Caco-2 (cell line): Measurements from ENCODE around the gene TAP2. TPM values are rescaled to one million over a fixed set of nuclear protein-coding genes. Genes with fewer than 3 reads are reported as not detected.

Experiments used
- BruUV-seq: library from RNA; stranded (reverse); fragments of 400-500 nt; replicated peaks from 2 replicates; lab custom pipeline; 2021; lab: Mats Ljungman, UMichigan
- CTCF ChIA-PET: fragments of 300-600 bp; sonication (Branson Sonifier 250); formaldehyde crosslinking; loops from one replicate; lab custom pipeline; 2022; ENCODE audit warnings: antibody characterized with exemption; lab: Charles Lee
- POLR2A ChIA-PET: fragments of 300-600 bp; sonication (Branson Sonifier 250); formaldehyde crosslinking; loops from one replicate; lab custom pipeline; 2022; ENCODE audit warnings: antibody characterized with exemption; lab: Charles Lee
- DNase-seq, 2 experiments: peaks; one replicate each; pipeline versions ENCODE4 v3.0.0 to v3.0.0-alpha.2; 2020 to 2022
- H3K27me3 ChIP-seq: replicated peaks from 2 replicates; pipeline ENCODE4 v1.6.0; 2011; ENCODE audit warnings: low read length; ENCODE audit not compliant: control insufficient read depth, insufficient read depth
- H3K36me3 ChIP-seq: 2 replicates; pipeline ENCODE4 v1.5.1; 2011; ENCODE audit warnings: low read length; ENCODE audit not compliant: control insufficient read depth, insufficient read depth
- H3K4me1 ChIP-seq: fragments of 250-450 bp; sonication (Bioruptor Pico); 2 replicates; pipeline ENCODE4 v1.5.1; 2020; ENCODE audit warnings: mild to moderate bottlenecking
- H3K4me3 ChIP-seq: 2 replicates; pipeline ENCODE4 v1.5.1; 2011; ENCODE audit warnings: low read depth, mild to moderate bottlenecking, control low read depth, low read length
- H3K9me3 ChIP-seq: fragments of 250-450 bp; sonication (Bioruptor Pico); 2 replicates; pipeline ENCODE4 v1.5.1; 2020; ENCODE audit warnings: mild to moderate bottlenecking, moderate library complexity
- H3K27ac Mint-ChIP-seq: one replicate; pipeline ENCODE4 v1.8.0; 2022; ENCODE audit warnings: mixed read lengths; ENCODE audit not compliant: unreplicated experiment
- H3K27me3 Mint-ChIP-seq: one replicate; pipeline ENCODE4 v1.8.0; 2022; ENCODE audit warnings: mixed read lengths; ENCODE audit not compliant: insufficient read depth, unreplicated experiment
- H3K36me3 Mint-ChIP-seq: one replicate; pipeline ENCODE4 v1.8.0; 2022; ENCODE audit warnings: mild to moderate bottlenecking, mixed read lengths; ENCODE audit not compliant: insufficient read depth, unreplicated experiment
- H3K4me1 Mint-ChIP-seq: one replicate; pipeline ENCODE4 v1.8.0; 2022; ENCODE audit warnings: low read depth, mixed read lengths; ENCODE audit not compliant: unreplicated experiment
- H3K4me3 Mint-ChIP-seq: one replicate; pipeline ENCODE4 v1.8.0; 2022; ENCODE audit warnings: mild to moderate bottlenecking, moderate library complexity, mixed read lengths; ENCODE audit not compliant: unreplicated experiment
- H3K9me3 Mint-ChIP-seq: one replicate; pipeline ENCODE4 v1.8.0; 2022; ENCODE audit warnings: mixed read lengths; ENCODE audit not compliant: unreplicated experiment
- intact Hi-C: fragments of 100-400 bp; cut with micrococcal nuclease; formaldehyde crosslinking; loops from one replicate; pipeline ENCODE4 v1.10.0; 2022; ENCODE audit not compliant: unreplicated experiment
- total RNA-seq: library from RNA; stranded (reverse); gene quantifications from 2 replicates; pipeline ENCODE4 v1.2.3, GENCODE V29; 2022
- TF ChIP-seq, protein P1 (sequence below), 2 experiments: fragments of 200-600 bp in 1 of 2; IDR thresholded peaks; 1 replicate in 1 of 2; 2 replicates in 1 of 2; pipeline versions ENCODE4 v1.5.1 to v1.8.0; 2011 to 2022; ENCODE audit warnings: antibody characterized with exemption in 1 of 2, control low read depth in 1 of 2, inconsistent platforms in 1 of 2, low read depth in 1 of 2, low read length in 1 of 2, mild to moderate bottlenecking in 1 of 2, moderate library complexity in 1 of 2; ENCODE audit not compliant: insufficient read depth in 1 of 2, severe bottlenecking in 1 of 2, unreplicated experiment in 1 of 2

The TAP2 gene
- total RNA-seq, 1 experiment from 2014 or later: 10.3 TPM

DNA sequence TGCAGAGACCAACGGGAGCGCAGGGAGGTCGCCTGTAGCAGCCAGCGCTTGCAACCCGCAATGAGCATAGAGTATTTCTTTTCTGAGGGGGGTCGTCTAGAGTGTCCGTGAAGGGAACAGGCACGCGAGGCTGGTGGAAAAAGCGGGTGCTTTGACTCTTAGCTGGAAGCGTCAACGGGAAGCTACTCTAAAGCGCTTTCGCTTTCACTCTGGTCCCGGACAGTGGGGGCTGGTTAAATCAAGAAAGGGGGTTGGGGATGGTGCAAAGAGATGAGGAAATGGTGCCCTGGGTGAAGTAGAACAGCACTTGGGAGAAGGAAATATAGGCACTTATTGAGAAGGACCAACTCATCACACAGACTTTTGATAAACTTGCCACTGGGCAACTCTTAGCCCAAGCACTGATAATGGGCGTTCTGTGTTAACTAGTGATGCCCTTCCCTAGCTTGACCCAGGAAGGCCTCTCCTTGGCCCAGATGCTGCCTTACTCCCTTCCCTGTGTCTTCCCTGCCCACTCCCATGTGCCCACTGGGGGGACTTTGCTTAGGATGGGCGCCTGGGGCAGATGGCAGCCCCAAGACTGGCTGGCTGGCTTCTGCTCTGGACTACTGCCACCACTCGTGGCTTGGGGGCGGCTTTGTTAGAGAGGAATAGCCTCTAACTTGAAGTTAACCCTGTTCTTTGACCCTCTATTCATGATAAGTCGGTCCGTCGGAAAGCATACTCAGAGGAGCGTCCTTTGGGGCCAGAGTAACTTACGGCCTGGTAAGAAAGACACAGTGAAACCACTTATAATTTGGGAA lies 16.0 kb upstream of the TAP2 start:
- H3K4me1 Mint-ChIP-seq: peaks cover 16% of the 10 kb centered on the region
- TF ChIP-seq, protein P1, sequence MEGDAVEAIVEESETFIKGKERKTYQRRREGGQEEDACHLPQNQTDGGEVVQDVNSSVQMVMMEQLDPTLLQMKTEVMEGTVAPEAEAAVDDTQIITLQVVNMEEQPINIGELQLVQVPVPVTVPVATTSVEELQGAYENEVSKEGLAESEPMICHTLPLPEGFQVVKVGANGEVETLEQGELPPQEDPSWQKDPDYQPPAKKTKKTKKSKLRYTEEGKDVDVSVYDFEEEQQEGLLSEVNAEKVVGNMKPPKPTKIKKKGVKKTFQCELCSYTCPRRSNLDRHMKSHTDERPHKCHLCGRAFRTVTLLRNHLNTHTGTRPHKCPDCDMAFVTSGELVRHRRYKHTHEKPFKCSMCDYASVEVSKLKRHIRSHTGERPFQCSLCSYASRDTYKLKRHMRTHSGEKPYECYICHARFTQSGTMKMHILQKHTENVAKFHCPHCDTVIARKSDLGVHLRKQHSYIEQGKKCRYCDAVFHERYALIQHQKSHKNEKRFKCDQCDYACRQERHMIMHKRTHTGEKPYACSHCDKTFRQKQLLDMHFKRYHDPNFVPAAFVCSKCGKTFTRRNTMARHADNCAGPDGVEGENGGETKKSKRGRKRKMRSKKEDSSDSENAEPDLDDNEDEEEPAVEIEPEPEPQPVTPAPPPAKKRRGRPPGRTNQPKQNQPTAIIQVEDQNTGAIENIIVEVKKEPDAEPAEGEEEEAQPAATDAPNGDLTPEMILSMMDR (IDR thresholded peaks at IDR 0.05; ENCODE audit: insufficient read depth in 1 of 2, low read depth in 1 of 2, low read length in 1 of 2, severe bottlenecking in 1 of 2, unreplicated experiment in 1 of 2): no peak
- H3K4me1 ChIP-seq: peaks cover 6% of the 10 kb centered on the region; the same call in 1 of the 2 replicates
- CTCF ChIA-PET: interaction anchor here (1.2 to 3.6 kb wide), 4 partner anchors 10 to 29 kb away, joined by 5 to 79 read pairs (median 18); partner anchors contain the start of genes PSMB8 and TAP2
- no TSS peak for BruUV-seq
- no peaks in the 10 kb centered on the region for H3K36me3 ChIP-seq
- peaks cover 1% of the 10 kb centered on the region for H3K27me3 ChIP-seq
- H3K27ac Mint-ChIP-seq: no peak overlapping the region
- H3K9me3 ChIP-seq: no peaks in the 10 kb centered on the region
- POLR2A ChIA-PET: interaction anchor here (2.2 kb wide), 1 partner anchor 117 kb away, joined by 17 read pairs; no protein-coding TSS in a partner anchor
- DNase-seq: no peak
- no peaks in the 10 kb centered on the region for H3K9me3 Mint-ChIP-seq
- H3K36me3 Mint-ChIP-seq: peaks cover 5% of the 10 kb centered on the region
- intact Hi-C loops: loop anchor here (1.0 kb wide), 2 partner anchors 10 to 16 kb away; partner anchors contain the start of genes PSMB8 and TAP2
- H3K4me3 ChIP-seq: peak overlapping the region; percentile 46
- peaks cover 26% of the 10 kb centered on the region for H3K27me3 Mint-ChIP-seq
- H3K4me3 Mint-ChIP-seq: peak overlapping the region; percentile 88

DNA sequence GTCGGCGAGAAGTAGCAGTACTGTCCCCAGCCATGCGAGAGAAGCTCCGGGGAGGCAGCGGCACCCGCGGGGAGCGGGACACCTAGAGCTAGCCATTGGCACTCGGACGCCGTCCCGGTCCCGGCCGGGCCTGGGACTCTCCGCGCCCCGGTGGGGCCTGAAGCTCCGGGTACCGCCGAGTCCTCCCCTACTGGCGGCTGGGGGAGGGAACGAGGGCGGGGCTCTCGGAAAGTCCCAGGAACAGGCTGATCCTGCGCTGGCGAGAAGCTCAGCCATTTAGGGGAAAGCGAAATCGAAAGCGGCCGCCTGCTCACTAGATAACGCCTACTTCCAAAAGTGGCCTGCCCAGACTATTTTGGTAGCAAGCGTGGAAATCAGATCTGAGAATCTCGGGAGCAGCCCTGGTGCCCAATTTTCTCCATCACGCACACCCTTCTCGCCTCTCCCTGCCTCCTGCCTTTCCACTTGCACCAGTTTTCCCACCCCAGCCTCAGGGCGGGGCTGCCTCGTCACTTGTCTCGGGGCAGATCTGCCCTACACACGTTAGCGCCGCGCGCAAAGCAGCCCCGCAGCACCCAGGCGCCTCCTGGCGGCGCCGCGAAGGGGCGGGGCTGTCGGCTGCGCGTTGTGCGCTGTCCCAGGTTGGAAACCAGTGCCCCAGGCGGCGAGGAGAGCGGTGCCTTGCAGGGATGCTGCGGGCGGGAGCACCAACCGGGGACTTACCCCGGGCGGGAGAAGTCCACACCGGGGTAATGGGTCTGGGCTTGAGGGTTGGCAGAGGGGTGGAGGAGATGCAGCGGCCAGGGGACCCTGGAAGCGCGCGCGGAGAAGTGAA lies 15.2 kb upstream of the TAP2 start, which contains the start of the genes PSMB9 and TAP1:
TSS of gene PSMB9 (plus strand) at position 652 of the 835 bp plus-strand sequence. CDS start at position 690, 38 bp downstream.
TSS of gene TAP1 (minus strand) at position 164 of the 835 bp plus-strand sequence. CDS start at position 96, 68 bp downstream.
- Mint-ChIP-seq H3K4me3 (peak within 1 kb of the TSS; percentile 88), H3K27ac (peak within 1 kb of the TSS; percentile 73), H3K4me1 (peaks cover 16% of the 10 kb centered on the region), H3K9me3 (no peaks in the 10 kb centered on the region), H3K27me3 (peaks cover 26% of the 10 kb centered on the region), H3K36me3 (peaks cover 5% of the 10 kb centered on the region)
- peaks cover 6% of the 10 kb centered on the region; the same call in 1 of the 2 replicates for H3K4me1 ChIP-seq
- intact Hi-C loops: loop anchor here (1.0 kb wide), 2 partner anchors 9 to 15 kb away; partner anchors contain the start of genes PSMB8 and TAP2
- ChIA-PET POLR2A (interaction anchor here (0.5 to 2.2 kb wide), 6 partner anchors 15 to 491 kb away, joined by 3 to 17 read pairs (median 4); partner anchors contain the start of genes HLA-DQB2 and TAP2), CTCF (interaction anchor here (0.6 to 3.6 kb wide), 10 partner anchors 8 to 723 kb away, joined by 3 to 79 read pairs (median 4); partner anchors contain the start of genes PSMB8 and TAP2)
- DNase-seq: peak; percentile 84 to 90
- no peaks in the 10 kb centered on the region for H3K9me3 ChIP-seq
- TF ChIP-seq, protein P1 (IDR thresholded peaks at IDR 0.05; ENCODE audit: insufficient read depth in 1 of 2, low read depth in 1 of 2, low read length in 1 of 2, severe bottlenecking in 1 of 2, unreplicated experiment in 1 of 2): peak; percentile 65 to 85
- H3K27me3 ChIP-seq: peaks cover 1% of the 10 kb centered on the region
- no TSS peak for BruUV-seq
- H3K4me3 ChIP-seq: peak within 1 kb of the TSS; percentile 46
- H3K36me3 ChIP-seq: no peaks in the 10 kb centered on the region
